ENCODE data around the gene LRRC66. TPM values are rescaled to one million over a fixed set of nuclear protein-coding genes. Genes with fewer than 3 reads are reported as not detected.

LRRC66 gene
- polyA plus RNA-seq, 1 donor (not counting 4 experiments of a cell fraction or from before 2014, with no cell fraction given) = 0.28 TPM

DNA sequence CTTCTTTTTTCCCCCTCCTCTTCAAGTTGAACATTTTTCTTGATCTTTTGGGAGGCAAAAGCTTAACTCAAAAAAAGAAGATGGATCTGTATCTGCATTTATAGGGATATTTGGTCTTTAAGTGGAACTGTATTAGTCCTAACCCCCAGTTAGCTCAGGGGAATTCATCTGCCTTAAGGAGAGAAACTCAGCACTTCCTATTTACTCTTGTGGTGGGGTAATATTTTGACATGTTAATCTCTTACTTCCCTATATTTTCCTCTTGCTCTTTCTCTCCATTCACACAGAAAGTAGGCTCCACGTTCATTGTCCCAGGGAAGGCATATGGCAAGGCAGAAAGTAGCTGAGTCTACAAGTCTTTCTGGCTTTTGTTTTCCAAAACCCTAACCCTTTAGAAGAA is 5.3 kb downstream of the LRRC66 start:
- FAIRE-seq (no peak), DNase-seq (ENCODE audit: low read depth, low spot score) (no peak)
- H3K9me3 ChIP-seq (ENCODE audit: control insufficient read depth, low read depth, low read length) = no peaks in the 10 kb centered on the region
- no peak overlapping the region for H2AFZ ChIP-seq (ENCODE audit: control insufficient read depth, low read length)
- H3K9me1 ChIP-seq (ENCODE audit: control insufficient read depth, extremely low read depth, insufficient read depth, low read length) = no peaks in the 10 kb centered on the region
- H3K4me2 ChIP-seq (ENCODE audit: control insufficient read depth, extremely low read depth, insufficient read depth, low read depth, low read length) = no peak overlapping the region
- no peaks in the 10 kb centered on the region for H3K79me2 ChIP-seq (ENCODE audit: control insufficient read depth, insufficient read depth, low read length)
- H3K36me3 ChIP-seq (ENCODE audit: control insufficient read depth in 2 of 2, extremely low read depth in 1 of 2, insufficient read depth in 2 of 2, low read length in 2 of 2) = no peaks in the 10 kb centered on the region
- no peak overlapping the region for H3K4me3 ChIP-seq (ENCODE audit: control insufficient read depth in 2 of 3, extremely low read depth in 1 of 3, insufficient read depth in 2 of 3, low read depth in 1 of 3, low read length in 3 of 3)
- H3K27me3 ChIP-seq (ENCODE audit: control insufficient read depth, extremely low read depth, insufficient read depth, low read length) = no peaks in the 10 kb centered on the region
- no peaks in the 10 kb centered on the region for H4K20me1 ChIP-seq (ENCODE audit: control insufficient read depth, extremely low read depth, insufficient read depth, low read length)
- no peaks in the 10 kb centered on the region for H3K4me1 ChIP-seq (ENCODE audit: control insufficient read depth, extremely low read depth, insufficient read depth, low read length)
- no peak for TF ChIP-seq CTCF (optimal IDR thresholded peaks at IDR 0.05 in 1 of 3, IDR thresholded peaks at IDR 0.05 in 1 of 3, conservative IDR thresholded peaks at IDR 0.05 in 1 of 3; ENCODE audit: extremely low read depth in 1 of 3, insufficient read depth in 2 of 3, low read length in 3 of 3)
- TF ChIP-seq EZH2 (IDR thresholded peaks at IDR 0.05; ENCODE audit: low read length) = no peak
- H3K27ac ChIP-seq (ENCODE audit: control insufficient read depth, insufficient read depth, low read length) = no peak overlapping the region
- no peak overlapping the region for H3K9ac ChIP-seq (ENCODE audit: control insufficient read depth, extremely low read depth, insufficient read depth, low read length)
- dilution Hi-C loops (cut with MboI; ENCODE audit: extremely low pct_ligation_motif_present, low sequenced_read_pairs) = no loop called here

- FAIRE-seq (no peak), DNase-seq (ENCODE audit: low read depth, low spot score) (no peak)
- no peaks in the 10 kb centered on the region for H3K79me2 ChIP-seq (ENCODE audit: control insufficient read depth, insufficient read depth, low read length)
- no peaks in the 10 kb centered on the region for H3K27me3 ChIP-seq (ENCODE audit: control insufficient read depth, extremely low read depth, insufficient read depth, low read length)
- no peak overlapping the region for H3K4me3 ChIP-seq (ENCODE audit: control insufficient read depth in 2 of 3, extremely low read depth in 1 of 3, insufficient read depth in 2 of 3, low read depth in 1 of 3, low read length in 3 of 3)
- no peak overlapping the region for H3K9ac ChIP-seq (ENCODE audit: control insufficient read depth, extremely low read depth, insufficient read depth, low read length)
- H3K36me3 ChIP-seq (ENCODE audit: control insufficient read depth in 2 of 2, extremely low read depth in 1 of 2, insufficient read depth in 2 of 2, low read length in 2 of 2) = no peaks in the 10 kb centered on the region
- H3K27ac ChIP-seq (ENCODE audit: control insufficient read depth, insufficient read depth, low read length) = no peak overlapping the region
- H4K20me1 ChIP-seq (ENCODE audit: control insufficient read depth, extremely low read depth, insufficient read depth, low read length) = no peaks in the 10 kb centered on the region
- TF ChIP-seq CTCF (optimal IDR thresholded peaks at IDR 0.05 in 1 of 3, IDR thresholded peaks at IDR 0.05 in 1 of 3, conservative IDR thresholded peaks at IDR 0.05 in 1 of 3; ENCODE audit: extremely low read depth in 1 of 3, insufficient read depth in 2 of 3, low read length in 3 of 3) (no peak), EZH2 (IDR thresholded peaks at IDR 0.05; ENCODE audit: low read length) (no peak)
- H3K4me2 ChIP-seq (ENCODE audit: control insufficient read depth, extremely low read depth, insufficient read depth, low read depth, low read length) = no peak overlapping the region
- dilution Hi-C loops (cut with MboI; ENCODE audit: extremely low pct_ligation_motif_present, low sequenced_read_pairs) = no loop called here
- no peaks in the 10 kb centered on the region for H3K9me3 ChIP-seq (ENCODE audit: control insufficient read depth, low read depth, low read length)
- no peaks in the 10 kb centered on the region for H3K4me1 ChIP-seq (ENCODE audit: control insufficient read depth, extremely low read depth, insufficient read depth, low read length)
- H2AFZ ChIP-seq (ENCODE audit: control insufficient read depth, low read length) = no peak overlapping the region
- H3K9me1 ChIP-seq (ENCODE audit: control insufficient read depth, extremely low read depth, insufficient read depth, low read length) = no peaks in the 10 kb centered on the region
These were observed 7.5 kb downstream of the LRRC66 start for GRCh38 chr4:52012651-52013050.

Data from keratinocyte (primary cell).